Activated effector memory CD4-positive, alpha-beta T cell treated with Interleukin-2 at 50 U/mL for 16 hours (primary cell): ENCODE measurements around the gene CALML6.

ENCODE experiments used
- DNase-seq: peaks from one replicate; pipeline ENCODE4 v3.0.0-alpha.2; 2020

Gene CALML6

GRCh38 chr1:1892763-1893120 lies 22.3 kb upstream of the CALML6 start:
- no peak for DNase-seq

DNA sequence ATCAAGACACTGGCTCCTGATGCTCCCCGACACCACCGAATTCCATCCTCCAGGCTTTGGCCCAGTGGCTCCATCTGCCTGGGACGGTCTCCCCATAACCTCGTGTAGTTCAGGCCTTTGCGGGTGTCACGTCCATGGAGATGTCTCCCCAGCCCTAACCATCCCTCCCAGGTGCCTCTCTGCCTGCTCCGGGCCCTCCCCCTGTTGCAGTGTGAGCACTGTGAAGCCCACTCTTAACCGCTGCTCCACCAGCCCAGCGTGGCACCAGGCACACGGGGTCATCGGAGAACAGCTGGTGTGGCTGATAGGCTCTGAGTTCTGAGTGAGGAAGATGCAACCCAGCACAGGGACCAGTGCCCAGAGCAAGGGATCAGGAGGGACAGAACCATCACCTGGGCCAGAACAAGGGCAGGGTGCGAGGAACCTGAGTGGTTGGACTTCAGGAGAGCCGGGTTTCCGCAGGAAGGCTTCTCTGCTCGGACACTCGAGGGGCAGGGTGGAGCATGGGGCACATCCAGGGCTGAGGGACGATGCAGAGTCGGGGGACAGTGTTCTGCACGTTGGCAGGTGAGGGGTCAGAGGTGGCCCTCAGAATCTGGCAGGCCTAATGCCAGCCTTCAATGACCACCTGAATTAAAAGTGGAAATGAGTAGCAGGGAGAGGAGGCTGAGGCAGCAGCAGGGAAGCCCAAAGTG lies 21.6 kb upstream of the CALML6 start:
- no peak for DNase-seq

- DNase-seq, result no peak
These were observed 21.1 kb upstream of the CALML6 start for GRCh38 chr1:1893997-1894353.

GRCh38 chr1:1894354-1895059 lies 20.6 kb upstream of the CALML6 start:
- DNase-seq, result no peak

GRCh38 chr1:1895060-1895418 lies 20.0 kb upstream of the CALML6 start:
- DNase-seq, result no peak

GRCh38 chr1:1895456-1896336 lies 19.4 kb upstream of the CALML6 start:
- DNase-seq, result no peak

DNA sequence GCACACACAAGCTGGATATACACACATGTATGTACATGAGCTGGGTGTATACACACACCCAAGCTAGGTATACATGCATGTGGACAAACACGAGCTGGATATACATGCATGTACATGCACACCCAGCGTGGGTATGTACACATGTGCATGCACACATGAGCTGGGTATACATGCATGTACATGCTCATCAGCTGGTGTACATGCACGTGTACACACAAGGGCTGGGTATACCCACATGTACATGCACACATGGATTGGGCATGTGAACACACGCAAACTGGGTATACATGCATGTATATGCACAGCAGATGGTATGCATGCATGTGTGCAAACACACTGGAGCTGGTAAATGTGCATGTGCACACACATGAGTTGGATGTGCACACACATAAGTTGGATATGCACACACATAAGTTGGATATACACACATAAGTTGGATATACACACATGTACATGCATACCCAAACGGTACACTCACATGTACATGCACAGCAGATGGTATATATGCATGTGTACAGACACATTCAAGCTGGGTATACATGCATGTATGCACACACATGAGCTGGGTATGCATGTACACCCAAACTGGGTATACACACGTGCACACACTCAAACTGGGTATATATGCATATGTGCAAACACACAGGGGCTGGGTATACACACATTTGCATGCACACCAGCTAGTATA lies 16.7 kb upstream of the CALML6 start:
- DNase-seq, result no peak

DNA sequence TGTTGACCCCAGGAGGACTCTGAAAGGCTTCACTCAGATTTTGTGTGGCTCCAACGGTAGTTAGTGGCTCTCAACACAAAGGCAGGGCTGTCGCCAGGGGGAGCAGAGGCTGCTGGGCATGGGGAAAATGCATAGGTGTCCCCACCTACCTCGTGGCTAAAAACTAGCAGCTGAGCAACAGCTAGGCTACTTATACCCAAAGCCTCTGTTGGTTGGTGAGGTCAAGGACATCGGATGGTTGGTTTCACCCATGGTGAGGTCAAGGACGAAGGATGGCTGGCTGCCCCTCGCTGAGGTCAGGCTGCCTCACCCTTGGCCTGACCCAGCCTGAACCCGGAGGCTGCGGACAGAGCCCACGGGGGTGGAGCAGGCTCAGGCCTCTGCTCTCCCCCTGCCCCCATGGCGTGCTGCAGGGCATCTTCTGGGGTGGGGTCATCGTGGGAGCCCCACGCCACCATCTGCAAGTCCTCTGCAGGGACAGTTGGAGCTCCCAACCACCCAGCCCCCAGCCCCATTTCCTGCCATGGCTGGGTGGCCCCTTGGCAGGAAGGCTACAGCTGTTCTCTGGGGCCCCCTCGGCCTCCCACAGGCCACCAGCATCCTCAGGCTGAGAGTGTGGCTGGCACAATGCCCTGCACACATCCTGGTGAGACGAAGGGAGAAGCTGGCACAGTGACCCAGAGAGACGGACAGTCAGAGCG lies 15.6 kb upstream of the CALML6 start:
- DNase-seq, result no peak

GRCh38 chr1:1899967-1900327 lies 15.1 kb upstream of the CALML6 start:
- no peak for DNase-seq

GRCh38 chr1:1900883-1901640 lies 14.0 kb upstream of the CALML6 start:
- no peak for DNase-seq

DNA sequence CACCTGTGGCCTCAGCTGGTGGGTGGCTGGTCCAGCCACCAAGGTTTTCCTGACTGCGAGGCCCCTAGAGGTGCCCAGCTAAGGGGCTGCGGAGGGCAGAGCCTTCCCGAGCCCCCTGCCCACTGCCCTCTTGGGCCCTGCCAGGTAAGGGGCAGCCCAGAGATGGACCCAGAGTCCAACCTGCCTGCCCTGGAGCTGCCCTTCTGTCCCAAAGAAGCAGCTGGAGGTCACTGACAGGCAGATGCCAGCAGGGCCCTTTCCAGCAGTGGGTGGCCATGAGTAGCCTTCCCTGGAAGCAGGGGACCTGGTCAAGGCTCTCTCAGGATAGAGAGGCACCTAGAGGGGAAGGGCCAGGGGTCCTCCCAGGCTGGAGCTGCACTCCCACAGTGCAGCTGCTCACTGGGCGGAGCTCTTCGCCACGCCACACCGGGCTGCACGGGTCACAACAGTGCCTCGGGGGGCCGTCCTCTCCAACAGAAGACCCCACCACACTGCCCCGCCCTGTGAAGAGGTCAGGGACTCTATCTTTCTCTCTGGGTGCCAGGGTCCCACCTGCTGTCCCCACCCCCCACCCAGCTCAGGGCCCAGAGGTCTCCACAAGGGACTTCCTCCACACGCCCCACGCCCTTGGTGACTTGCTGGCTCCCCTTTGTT lies 13.3 kb upstream of the CALML6 start:
- DNase-seq, result no peak

- no peak for DNase-seq
These were observed 11.8 kb upstream of the CALML6 start for GRCh38 chr1:1903224-1903623.

- peak; percentile 52 for DNase-seq
These were observed 8.6 kb upstream of the CALML6 start for GRCh38 chr1:1906185-1907097.

DNA sequence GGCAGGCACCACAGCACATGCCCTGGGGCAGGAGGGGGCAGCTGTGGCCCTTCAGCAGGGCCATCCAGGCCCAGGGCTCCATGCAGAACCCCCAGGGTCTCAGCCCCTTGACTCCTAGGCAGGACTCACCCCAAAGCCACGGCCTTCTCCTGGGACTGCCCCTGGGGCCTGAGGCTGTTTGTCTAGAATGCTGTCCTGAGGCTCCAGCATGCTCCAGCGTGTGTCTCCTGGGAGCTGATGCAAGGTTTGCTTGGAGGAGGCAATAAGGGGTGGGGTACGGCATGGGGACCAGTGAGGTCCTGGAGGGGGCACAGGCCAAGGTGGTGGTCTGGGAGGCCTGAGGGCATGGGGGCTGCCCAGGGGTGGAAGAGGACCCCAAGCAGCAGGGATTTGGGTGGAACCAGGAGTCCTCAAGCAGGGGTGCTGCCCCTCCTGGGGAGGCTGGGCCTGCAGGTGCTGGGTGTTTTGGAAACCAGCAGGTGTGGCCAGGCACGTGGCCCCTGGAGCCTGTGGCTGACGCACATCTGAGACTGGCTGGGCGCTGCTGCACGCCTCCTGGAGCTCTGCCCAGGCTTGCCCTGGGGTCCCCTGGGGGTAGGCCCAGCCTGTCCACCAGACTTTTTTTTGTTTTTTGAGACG lies 7.8 kb upstream of the CALML6 start:
- DNase-seq, result no peak

DNA sequence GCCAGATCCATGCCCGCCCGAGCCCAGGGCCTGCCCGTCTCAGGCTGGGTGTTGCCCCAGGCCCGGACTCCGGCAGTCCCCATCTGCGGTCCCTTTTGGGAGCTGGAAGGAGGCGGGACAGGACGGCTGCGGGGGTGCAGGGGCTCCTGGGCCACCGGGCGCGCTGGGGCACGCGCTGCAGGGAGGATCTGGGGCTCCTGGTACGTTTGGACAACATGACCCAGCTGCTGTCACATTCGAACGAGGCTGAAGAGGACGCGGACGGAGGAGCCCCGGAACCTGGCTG lies 6.6 kb upstream of the CALML6 start:
- DNase-seq, result no peak

GRCh38 chr1:1910033-1910465 lies 5.0 kb upstream of the CALML6 start:
- DNase-seq, result no peak

- DNase-seq, result no peak
These were observed 4.3 kb upstream of the CALML6 start for GRCh38 chr1:1910651-1911331.

DNA sequence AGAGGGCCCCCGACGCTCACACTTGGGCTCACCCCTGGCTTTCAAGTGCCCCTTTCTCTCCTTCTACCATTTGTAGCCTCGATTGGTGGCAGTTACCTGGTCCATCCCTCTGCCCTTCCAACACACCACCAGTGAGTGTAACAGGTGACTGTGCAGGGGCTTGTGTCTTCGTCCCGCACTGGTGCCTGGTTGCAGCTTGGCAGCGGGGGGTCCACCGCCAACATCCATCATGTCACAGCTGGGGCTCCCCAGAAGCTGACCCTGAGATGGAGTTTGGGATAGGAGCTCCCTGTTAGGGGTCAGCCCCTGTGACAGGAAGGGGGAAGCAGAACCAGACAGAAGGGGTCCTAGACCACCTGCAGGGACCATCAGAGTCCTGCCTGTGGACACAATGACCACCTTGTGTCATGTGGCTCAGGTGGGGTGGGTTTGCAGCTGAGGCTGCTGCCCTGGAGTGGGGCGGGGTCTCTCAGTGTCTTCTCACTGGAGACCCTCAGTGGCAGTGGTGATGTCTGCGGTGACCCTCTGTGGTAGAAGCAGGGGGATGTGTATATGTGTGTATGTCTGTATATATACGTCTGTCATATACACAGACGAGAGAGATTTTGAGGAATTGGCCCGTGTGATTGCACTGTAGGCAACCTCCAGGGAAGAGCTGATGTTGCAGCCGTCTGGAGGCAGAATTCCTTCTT lies 3.6 kb upstream of the CALML6 start:
- DNase-seq, result no peak
